Upper lobe of right lung (tissue), 1 donor: ENCODE results near the gene LCT. TPM values are rescaled to one million over a fixed set of nuclear protein-coding genes. Genes with fewer than 3 reads are reported as not detected.
"Not testable (repeated sequence)": the region's sequence is repeated elsewhere in the genome, so short reads cannot be mapped to it uniquely, and the experiment has no call there.

Source experiments
- ATAC-seq: fragments of 200-7000 bp; cut with Tn5 transposase; one replicate; pipeline ENCODE4 v1.9.1; 2020; ENCODE audit warnings: mild to moderate bottlenecking, moderate library complexity
- DNase-seq: peaks from one replicate; pipeline ENCODE4 v3.0.0-alpha.2; 2020
- H3K27ac ChIP-seq: fragments of 200-600 bp; one replicate; pipeline ENCODE4 v1.8.0; 2022
- H3K27me3 ChIP-seq: fragments of 200-600 bp; one replicate; pipeline ENCODE4 v1.8.0; 2022; ENCODE audit warnings: mild to moderate bottlenecking
- H3K36me3 ChIP-seq: fragments of 200-600 bp; one replicate; pipeline ENCODE4 v1.8.0; 2022
- H3K4me1 ChIP-seq: fragments of 200-600 bp; one replicate; pipeline ENCODE4 v1.8.0; 2022
- H3K4me3 ChIP-seq: fragments of 200-600 bp; one replicate; pipeline ENCODE4 v1.8.0; 2022; ENCODE audit warnings: mild to moderate bottlenecking
- H3K9me3 ChIP-seq: fragments of 200-600 bp; one replicate; pipeline ENCODE4 v1.8.0; 2022
- CTCF ChIP-seq: fragments of 200-600 bp; IDR thresholded peaks from one replicate; pipeline ENCODE4 v1.8.0; 2022; ENCODE audit warnings: antibody characterized with exemption
- intact Hi-C: fragments of 100-400 bp; cut with DNase I; formaldehyde crosslinking; loops from one replicate; pipeline ENCODE4 v1.11.0; 2022
- total RNA-seq: library from RNA; stranded (reverse); fragmentation: NEBNext Ultra II Directional; extraction: Animal tissue kit (Norgen Biotek cat#: 25700); gene quantifications from one replicate; pipeline ENCODE4 v1.2.1, GENCODE V29; 2021
- donor health status: DM: no; HTN: yes; CAD: no; lungs with severe emphysema.

LCT gene
- total RNA-seq, 1 donor from 2014 or later, result not detected

- ATAC-seq, result no peak
Measured at GRCh38 chr2:135799738-135800137, 37.2 kb downstream of the LCT start.

GRCh38 chr2:135798762-135799161 is 38.2 kb downstream of the LCT start:
- intact Hi-C loops, result no loop called here
- H3K27ac ChIP-seq, result no peak overlapping the region

More at GRCh38 chr2:135799738-135800137, 37.2 kb downstream of the LCT start:
- Histone ChIP-seq H3K27me3 (no peaks in the 10 kb centered on the region), H3K4me3 (no peak overlapping the region), H3K9me3 (no peaks in the 10 kb centered on the region), H3K27ac (no peak overlapping the region), H3K36me3 (no peaks in the 10 kb centered on the region), H3K4me1 (no peaks in the 10 kb centered on the region)
- intact Hi-C loops, result no loop called here
- DNase-seq, result no peak
- no peak for TF ChIP-seq CTCF

DNA sequence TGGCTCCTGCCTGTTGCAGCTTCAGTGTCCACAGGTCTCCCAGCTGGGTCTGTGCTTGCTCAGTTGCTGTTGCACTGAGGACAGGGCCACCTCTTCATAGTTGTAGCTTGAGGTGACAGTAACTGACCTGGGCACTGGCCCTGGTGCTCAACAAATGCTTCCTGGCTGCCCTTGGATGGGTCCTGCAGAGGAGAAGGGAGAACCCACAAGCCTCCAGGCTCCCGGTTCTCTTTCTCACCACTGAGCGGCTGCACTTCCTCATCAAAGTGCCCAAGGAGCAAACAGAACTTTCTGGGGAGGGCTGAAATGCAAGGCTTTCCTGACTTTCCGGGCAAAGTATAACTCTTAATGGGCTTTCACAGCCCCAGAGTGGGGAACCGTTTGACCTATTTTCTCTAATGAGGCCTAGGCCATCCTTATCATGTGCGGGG is 38.7 kb downstream of the LCT start:
- no peak for TF ChIP-seq CTCF
- Histone ChIP-seq H3K4me3 (no peak overlapping the region), H3K9me3 (no peaks in the 10 kb centered on the region), H3K4me1 (no peaks in the 10 kb centered on the region), H3K36me3 (no peaks in the 10 kb centered on the region), H3K27me3 (no peaks in the 10 kb centered on the region), H3K27ac (no peak overlapping the region)
- no peak for DNase-seq
- no peak for ATAC-seq
- intact Hi-C loops, result no loop called here

More at GRCh38 chr2:135798762-135799161, 38.2 kb downstream of the LCT start:
- TF ChIP-seq CTCF, result no peak
- H3K4me3 ChIP-seq, result no peak overlapping the region
- ATAC-seq (no peak), DNase-seq (no peak)
- H3K9me3 ChIP-seq, result no peaks in the 10 kb centered on the region
- no peaks in the 10 kb centered on the region for H3K36me3 ChIP-seq
- H3K4me1 ChIP-seq, result no peaks in the 10 kb centered on the region
- no peaks in the 10 kb centered on the region for H3K27me3 ChIP-seq

- Histone ChIP-seq H3K27me3 (no peaks in the 10 kb centered on the region), H3K36me3 (no peaks in the 10 kb centered on the region), H3K9me3 (no peaks in the 10 kb centered on the region), H3K4me1 (no peaks in the 10 kb centered on the region), H3K27ac (no peak overlapping the region), H3K4me3 (no peak overlapping the region)
- DNase-seq (peak; percentile 86), ATAC-seq (peak; percentile 90)
- intact Hi-C loops, result no loop called here
- peak; percentile 94 for TF ChIP-seq CTCF
Measured at GRCh38 chr2:135797497-135798274, 39.3 kb downstream of the LCT start.

GRCh38 chr2:135796606-135797005 is 40.4 kb downstream of the LCT start:
- Histone ChIP-seq H3K4me1 (no peaks in the 10 kb centered on the region), H3K4me3 (no peak overlapping the region), H3K27me3 (no peaks in the 10 kb centered on the region), H3K27ac (no peak overlapping the region), H3K9me3 (no peaks in the 10 kb centered on the region), H3K36me3 (no peaks in the 10 kb centered on the region)
- no peak for TF ChIP-seq CTCF
- intact Hi-C loops, result no loop called here
- ATAC-seq (no peak), DNase-seq (no peak)

- H3K9me3 ChIP-seq, H3K27me3 ChIP-seq, H3K36me3 ChIP-seq, ATAC-seq, H3K4me3 ChIP-seq, H3K27ac ChIP-seq, intact Hi-C loops, DNase-seq, H3K4me1 ChIP-seq: not testable (repeated sequence)
Measured at GRCh38 chr2:135795641-135796040, 41.3 kb downstream of the LCT start.
